B cell (primary cell): ENCODE results near the gene GLT1D1. TPM values are rescaled to one million over a fixed set of nuclear protein-coding genes. Genes with fewer than 3 reads are reported as not detected.

ENCODE experiments used
- ATAC-seq: fragments of 200-7000 bp; cut with Tn5 transposase; one replicate; pipeline ENCODE4 v1.10.0; 2021; ENCODE audit warnings: low read depth, mild to moderate bottlenecking, moderate number of reproducible peaks, moderate library complexity
- CTCF ChIA-PET: fragments of 350-600 bp; sonication (Branson Sonifier 250); formaldehyde crosslinking; loops from one replicate; lab custom pipeline; 2021; ENCODE audit warnings: antibody characterized with exemption, inconsistent platforms; lab: Charles Lee
- POLR2A ChIA-PET: fragments of 350-600 bp; sonication (Branson Sonifier 250); formaldehyde crosslinking; loops from one replicate; lab custom pipeline; 2021; ENCODE audit warnings: antibody characterized with exemption; lab: Charles Lee
- DNase-seq: peaks from one replicate; pipeline ENCODE4 v3.0.0; 2013
- H2AFZ ChIP-seq: 2 replicates; pipeline ENCODE4 v1.6.1; 2012; ENCODE audit warnings: mild to moderate bottlenecking, low read depth, low read length; ENCODE audit not compliant: insufficient read depth, poor library complexity, severe bottlenecking
- H3K27ac ChIP-seq, 2 donors: 1 replicate in 1 of 2; 2 replicates in 1 of 2; pipeline ENCODE4 v1.5.1; 2012 to 2013; ENCODE audit warnings: low read length in 2 of 2, mild to moderate bottlenecking in 2 of 2, moderate library complexity in 1 of 2
- H3K27me3 ChIP-seq, 4 experiments: fragments of 200-600 bp in 1 of 4; sonication (generic) in 1 of 4; replicated peaks in 1 of 4; 1 replicate in 2 of 4; 2 replicates in 2 of 4; pipeline versions ENCODE4 v1.6.1 to v1.7.0; 2013 to 2016; ENCODE audit warnings: low read length in 3 of 4, mild to moderate bottlenecking in 2 of 4, mixed read lengths in 1 of 4, moderate library complexity in 1 of 4; ENCODE audit not compliant: insufficient read depth in 4 of 4, control insufficient read depth in 3 of 4; ENCODE audit errors: control extremely low read depth in 1 of 4
- H3K36me3 ChIP-seq, 2 experiments: replicated peaks in 1 of 2; 1 replicate in 1 of 2; 2 replicates in 1 of 2; pipeline versions ENCODE4 v1.6.1 to v1.7.1; 2013; ENCODE audit warnings: low read length in 1 of 2; ENCODE audit not compliant: insufficient read depth in 2 of 2, control insufficient read depth in 1 of 2; ENCODE audit errors: control extremely low read depth in 1 of 2, extremely low read depth in 1 of 2
- H3K4me1 ChIP-seq, 2 donors: fragments of 200-600 bp in 1 of 2; sonication (generic) in 1 of 2; 1 replicate in 1 of 2; 2 replicates in 1 of 2; pipeline versions ENCODE4 v1.5.1 to v1.6.1; 2013 to 2017; ENCODE audit warnings: low read length in 2 of 2; ENCODE audit not compliant: control insufficient read depth in 2 of 2, insufficient read depth in 2 of 2
- H3K4me2 ChIP-seq: replicated peaks from 2 replicates; pipeline ENCODE3; 2012; ENCODE audit warnings: mild to moderate bottlenecking, low read depth, low read length; ENCODE audit not compliant: poor library complexity, severe bottlenecking
- H3K4me3 ChIP-seq, 5 experiments: fragments of 200-600 bp in 1 of 5; sonication (generic) in 1 of 5; 1 replicate in 3 of 5; 2 replicates in 2 of 5; pipeline versions ENCODE4 v1.5.1 to v1.7.0; 2011 to 2016; ENCODE audit warnings: low read length in 4 of 5, mild to moderate bottlenecking in 4 of 5, low read depth in 2 of 5, control low read depth in 1 of 5, moderate library complexity in 1 of 5; ENCODE audit not compliant: insufficient read depth in 1 of 5; ENCODE audit errors: control extremely low read depth in 1 of 5, extremely low read depth in 1 of 5
- H3K79me2 ChIP-seq: fragments of 200-600 bp; sonication (generic); one replicate; pipeline ENCODE4 v1.6.0; 2016; ENCODE audit warnings: low read length; ENCODE audit not compliant: control insufficient read depth, insufficient read depth
- H3K9ac ChIP-seq: fragments of 200-600 bp; sonication (generic); 2 replicates; pipeline ENCODE4 v1.6.1; 2017; ENCODE audit warnings: mild to moderate bottlenecking, low read length, moderate library complexity
- H3K9me3 ChIP-seq, 3 donors: one replicate each; pipeline versions ENCODE4 v1.6.1 to v1.7.1; 2013; ENCODE audit warnings: low read length in 2 of 3; ENCODE audit not compliant: control insufficient read depth in 2 of 3, insufficient read depth in 1 of 3; ENCODE audit errors: control extremely low read depth in 1 of 3
- H4K20me1 ChIP-seq: 2 replicates; pipeline ENCODE4 v1.6.0; 2012; ENCODE audit warnings: mild to moderate bottlenecking, low read length; ENCODE audit not compliant: insufficient read depth, control insufficient read depth, poor library complexity, severe bottlenecking
- H3K27ac Mint-ChIP-seq: one replicate; pipeline ENCODE4 v1.8.0; 2021; ENCODE audit warnings: mixed read lengths
- H3K27me3 Mint-ChIP-seq: one replicate; pipeline ENCODE4 v1.8.0; 2021; ENCODE audit warnings: mixed read lengths
- H3K4me1 Mint-ChIP-seq: one replicate; pipeline ENCODE4 v1.8.0; 2021; ENCODE audit warnings: mixed read lengths
- H3K4me3 Mint-ChIP-seq: one replicate; pipeline ENCODE4 v1.8.0; 2021; ENCODE audit warnings: mixed read lengths
- H3K9me3 Mint-ChIP-seq: one replicate; pipeline ENCODE4 v1.8.0; 2022; ENCODE audit warnings: mixed read lengths; ENCODE audit not compliant: insufficient read depth
- EZH2 ChIP-seq: IDR thresholded peaks from 2 replicates; pipeline ENCODE4 v1.6.1; 2012; ENCODE audit warnings: borderline replicate concordance, low read depth, mild to moderate bottlenecking, moderate library complexity, low read length; ENCODE audit not compliant: insufficient read depth, poor library complexity, severe bottlenecking
- WGBS: methylation state at CpG from one replicate; pipeline ENCODE4 v1.1.5; 2013; ENCODE audit warnings: missing lambda C conversion rate; ENCODE audit not compliant: insufficient coverage; 5-methylcytosine and 5-hydroxymethylcytosine counted together
- intact Hi-C: fragments of 100-400 bp; cut with micrococcal nuclease; formaldehyde crosslinking; loops from one replicate; pipeline ENCODE4 v1.10.0; 2022
- polyA plus RNA-seq: library from polyadenylated mRNA; depleted of rRNA; stranded (reverse); fragments of >200 nt; gene quantifications from 2 replicates; pipeline ENCODE4 v1.2.3, GENCODE V29; 2012
- total RNA-seq, 2 donors: library from RNA; stranded (reverse); fragments of 120-200 nt in 1 of 2; gene quantifications; 1 replicate in 1 of 2; 2 replicates in 1 of 2; pipeline versions ENCODE4 v1.2.3 to v1.2.4, GENCODE V29; 2013 to 2022
- TF ChIP-seq, protein P1 (sequence below): fragments of 200-600 bp; IDR thresholded peaks from one replicate; pipeline ENCODE4 v1.8.0; 2022; ENCODE audit warnings: antibody characterized with exemption, mild to moderate bottlenecking

The GLT1D1 gene
- total and polyA plus RNA-seq, 2 donors (not counting 1 experiment from before 2014, with no cell fraction given) = 0.22 to 0.49 TPM

DNA sequence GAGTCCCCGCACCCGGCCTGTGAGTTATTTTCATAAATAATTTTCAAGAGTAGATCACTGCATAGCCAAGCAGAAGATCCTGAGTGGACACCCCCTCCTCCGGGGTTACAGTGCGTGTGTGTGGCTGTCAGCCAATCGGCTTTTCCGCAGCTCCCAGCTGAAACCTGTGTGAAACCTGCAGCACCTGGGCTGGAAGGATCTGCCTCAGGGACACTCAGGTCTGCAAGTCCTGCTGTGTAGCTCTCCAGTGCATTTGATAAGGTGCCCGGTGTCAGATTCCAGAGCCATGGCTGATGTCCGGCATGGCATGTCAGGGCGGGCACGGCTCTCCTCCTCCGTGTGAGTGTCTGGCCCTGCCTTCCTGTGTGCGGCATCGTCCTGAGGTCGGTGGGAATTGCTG lies 124.8 kb downstream of the GLT1D1 start:
- Histone ChIP-seq H3K9me3 (no peaks in the 10 kb centered on the region), H3K79me2 (no peaks in the 10 kb centered on the region), H3K4me2 (no peak overlapping the region), H3K27ac (no peak overlapping the region), H3K36me3 (no peaks in the 10 kb centered on the region), H3K9ac (no peak overlapping the region), H4K20me1 (no peaks in the 10 kb centered on the region), H3K4me1 (no peaks in the 10 kb centered on the region), H3K4me3 (no peak overlapping the region), H2AFZ (no peak overlapping the region), H3K27me3 (peaks cover 0 to 44% (median 10%) of the 10 kb centered on the region in 4 experiments)
- no peak for DNase-seq
- TF ChIP-seq EZH2 = no peak
- TF ChIP-seq, protein P1, sequence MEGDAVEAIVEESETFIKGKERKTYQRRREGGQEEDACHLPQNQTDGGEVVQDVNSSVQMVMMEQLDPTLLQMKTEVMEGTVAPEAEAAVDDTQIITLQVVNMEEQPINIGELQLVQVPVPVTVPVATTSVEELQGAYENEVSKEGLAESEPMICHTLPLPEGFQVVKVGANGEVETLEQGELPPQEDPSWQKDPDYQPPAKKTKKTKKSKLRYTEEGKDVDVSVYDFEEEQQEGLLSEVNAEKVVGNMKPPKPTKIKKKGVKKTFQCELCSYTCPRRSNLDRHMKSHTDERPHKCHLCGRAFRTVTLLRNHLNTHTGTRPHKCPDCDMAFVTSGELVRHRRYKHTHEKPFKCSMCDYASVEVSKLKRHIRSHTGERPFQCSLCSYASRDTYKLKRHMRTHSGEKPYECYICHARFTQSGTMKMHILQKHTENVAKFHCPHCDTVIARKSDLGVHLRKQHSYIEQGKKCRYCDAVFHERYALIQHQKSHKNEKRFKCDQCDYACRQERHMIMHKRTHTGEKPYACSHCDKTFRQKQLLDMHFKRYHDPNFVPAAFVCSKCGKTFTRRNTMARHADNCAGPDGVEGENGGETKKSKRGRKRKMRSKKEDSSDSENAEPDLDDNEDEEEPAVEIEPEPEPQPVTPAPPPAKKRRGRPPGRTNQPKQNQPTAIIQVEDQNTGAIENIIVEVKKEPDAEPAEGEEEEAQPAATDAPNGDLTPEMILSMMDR = no peak
- Mint-ChIP-seq H3K4me3 (no peak overlapping the region), H3K4me1 (peaks cover 2% of the 10 kb centered on the region), H3K27me3 (peaks cover 57% of the 10 kb centered on the region), H3K9me3 (no peaks in the 10 kb centered on the region), H3K27ac (no peak overlapping the region)
- no peak for ATAC-seq
- WGBS = 84% methylated on average over 12 of the region's 14 CpGs
- POLR2A ChIA-PET = no interaction called here
- CTCF ChIA-PET = no interaction called here
- intact Hi-C loops = no loop called here

DNA sequence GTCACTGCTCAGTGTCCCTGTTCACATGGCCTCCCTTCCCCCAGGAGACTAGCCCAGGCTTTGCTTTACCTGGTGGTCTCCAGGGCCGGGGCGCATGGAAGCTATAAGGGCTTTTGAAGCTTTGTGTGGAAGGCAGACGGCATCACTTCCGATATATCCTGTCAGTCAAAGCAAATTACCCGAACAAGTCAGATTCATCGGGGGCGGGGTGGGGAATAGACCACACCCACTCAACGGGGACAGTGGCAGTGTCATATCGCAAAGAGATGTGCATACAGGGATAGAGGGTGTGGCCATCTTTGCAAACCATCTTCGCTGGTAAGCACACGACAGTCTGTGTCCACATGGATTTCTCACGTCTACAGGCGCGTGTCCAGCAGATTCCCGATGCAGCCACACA lies 127.3 kb downstream of the GLT1D1 start:
- ChIA-PET CTCF (no interaction called here), POLR2A (no interaction called here)
- Mint-ChIP-seq H3K9me3 (no peaks in the 10 kb centered on the region), H3K4me1 (peaks cover 2% of the 10 kb centered on the region), H3K27ac (no peak overlapping the region), H3K4me3 (no peak overlapping the region), H3K27me3 (peaks cover 37% of the 10 kb centered on the region)
- Histone ChIP-seq H2AFZ (no peak overlapping the region), H4K20me1 (no peaks in the 10 kb centered on the region), H3K9me3 (peaks cover 0 to 4% (median 0%) of the 10 kb centered on the region in 3 donors), H3K4me3 (no peak overlapping the region), H3K27ac (no peak overlapping the region), H3K4me1 (no peaks in the 10 kb centered on the region), H3K9ac (no peak overlapping the region), H3K27me3 (peaks cover 0 to 24% (median 7%) of the 10 kb centered on the region in 4 experiments), H3K36me3 (no peaks in the 10 kb centered on the region), H3K4me2 (no peak overlapping the region), H3K79me2 (no peaks in the 10 kb centered on the region)
- ATAC-seq (no peak), DNase-seq (no peak)
- TF ChIP-seq, protein P1 = no peak
- no peak for TF ChIP-seq EZH2
- WGBS = 98% methylated on average over 13 of the region's 15 CpGs
- intact Hi-C loops = no loop called here
